PC-3 (cell line): ENCODE results near the gene GOSR1. TPM values are rescaled to one million over a fixed set of nuclear protein-coding genes. Genes with fewer than 3 reads are reported as not detected.
A peak's percentile ranks its signal among the peaks of the same experiment; 100 is the strongest.

Experiments
- ATAC-seq: fragments of 200-7000 bp; cut with Tn5 transposase; 2 replicates; pipeline ENCODE4 v1.9.1; 2020; ENCODE audit warnings: mild to moderate bottlenecking, moderate library complexity
- BruUV-seq: library from RNA; stranded (reverse); fragments of 400-500 nt; replicated peaks from 2 replicates; lab custom pipeline; 2021; lab: Mats Ljungman, UMichigan
- CTCF ChIA-PET: fragments of 300-600 bp; sonication (Branson Sonifier 250); formaldehyde crosslinking; loops from one replicate; lab custom pipeline; 2022; ENCODE audit warnings: antibody characterized with exemption; lab: Charles Lee
- POLR2A ChIA-PET: fragments of 300-600 bp; sonication (Branson Sonifier 250); formaldehyde crosslinking; loops from one replicate; lab custom pipeline; 2022; ENCODE audit warnings: antibody characterized with exemption; ENCODE audit not compliant: unreplicated experiment; lab: Charles Lee
- DNase-seq: peaks from one replicate; pipeline ENCODE4 v3.0.0-alpha.2; 2015
- H2AFZ ChIP-seq: fragments of 300-600 bp; sonication (generic); 2 replicates; pipeline ENCODE4 v1.6.0; 2016; ENCODE audit warnings: antibody characterized with exemption, low read length
- H3F3A ChIP-seq: fragments of 300-600 bp; sonication (generic); one replicate; pipeline ENCODE4 v1.6.0; 2017; ENCODE audit warnings: antibody characterized with exemption, low read length, control low read depth, mild to moderate bottlenecking; ENCODE audit not compliant: unreplicated experiment
- H3K27ac ChIP-seq: fragments of 300-600 bp; sonication (generic); 2 replicates; pipeline ENCODE4 v1.5.1; 2016; ENCODE audit warnings: mild to moderate bottlenecking, low read length
- H3K27me3 ChIP-seq: fragments of 300-600 bp; sonication (generic); 2 replicates; pipeline ENCODE4 v1.6.1; 2016; ENCODE audit warnings: low read length, mixed read lengths
- H3K36me3 ChIP-seq: fragments of 300-600 bp; sonication (generic); 2 replicates; pipeline ENCODE4 v1.6.1; 2016; ENCODE audit warnings: low read depth, mixed run types, low read length, mixed read lengths
- H3K4me1 ChIP-seq: fragments of 300-600 bp; sonication (generic); 2 replicates; pipeline ENCODE4 v1.5.1; 2016; ENCODE audit warnings: low read length; ENCODE audit not compliant: insufficient read depth
- H3K4me2 ChIP-seq: fragments of 300-600 bp; sonication (generic); 2 replicates; pipeline ENCODE4 v1.6.0; 2016; ENCODE audit warnings: low read length
- H3K4me3 ChIP-seq: fragments of 300-600 bp; sonication (generic); 2 replicates; pipeline ENCODE4 v1.5.1; 2016; ENCODE audit warnings: mild to moderate bottlenecking, low read length, mixed read lengths
- H3K79me2 ChIP-seq: fragments of 300-600 bp; sonication (generic); 2 replicates; pipeline ENCODE4 v1.6.1; 2017; ENCODE audit warnings: low read length, mixed read lengths
- H3K9ac ChIP-seq: fragments of 300-600 bp; sonication (generic); 2 replicates; pipeline ENCODE4 v1.6.0; 2016; ENCODE audit warnings: mild to moderate bottlenecking, low read length
- H3K9me2 ChIP-seq: fragments of 300-600 bp; sonication (generic); replicated peaks from 2 replicates; pipeline ENCODE4 v1.6.1; 2016; ENCODE audit warnings: mixed run types, low read length, mixed read lengths
- H3K9me3 ChIP-seq: fragments of 300-600 bp; sonication (generic); 2 replicates; pipeline ENCODE4 v1.6.1; 2016; ENCODE audit warnings: low read length, mixed read lengths
- H4K20me1 ChIP-seq: fragments of 300-600 bp; sonication (generic); 2 replicates; pipeline ENCODE4 v1.6.1; 2016; ENCODE audit warnings: low read length, mixed read lengths
- CTCF ChIP-seq: fragments of 300-600 bp; sonication (generic); conservative IDR thresholded peaks from 2 replicates; pipeline ENCODE4 v1.5.1; 2017; ENCODE audit warnings: antibody characterized with exemption, low read depth, mild to moderate bottlenecking, low read length
- EZH2 ChIP-seq: fragments of 300-600 bp; sonication (generic); IDR thresholded peaks from one replicate; pipeline ENCODE4 v1.6.1; 2017; ENCODE audit warnings: antibody characterized with exemption, mild to moderate bottlenecking, low read length; ENCODE audit not compliant: unreplicated experiment
- EZH2phosphoT487 ChIP-seq: fragments of 300-600 bp; sonication (generic); IDR thresholded peaks from 2 replicates; pipeline ENCODE4 v1.6.1; 2018; ENCODE audit warnings: mild to moderate bottlenecking, antibody characterized with exemption, low read length, borderline replicate concordance
- intact Hi-C: fragments of 100-400 bp; cut with micrococcal nuclease; formaldehyde crosslinking; loops from 2 replicates; pipeline ENCODE4 v1.9.0; 2023
- total RNA-seq: library from RNA; depleted of rRNA; stranded (reverse); fragments of >200 nt; gene quantifications from 2 replicates; pipeline ENCODE4 v1.2.3, GENCODE V29; 2014

GOSR1 gene
- total RNA-seq, 1 experiment from 2014 or later = 22.2 TPM

DNA sequence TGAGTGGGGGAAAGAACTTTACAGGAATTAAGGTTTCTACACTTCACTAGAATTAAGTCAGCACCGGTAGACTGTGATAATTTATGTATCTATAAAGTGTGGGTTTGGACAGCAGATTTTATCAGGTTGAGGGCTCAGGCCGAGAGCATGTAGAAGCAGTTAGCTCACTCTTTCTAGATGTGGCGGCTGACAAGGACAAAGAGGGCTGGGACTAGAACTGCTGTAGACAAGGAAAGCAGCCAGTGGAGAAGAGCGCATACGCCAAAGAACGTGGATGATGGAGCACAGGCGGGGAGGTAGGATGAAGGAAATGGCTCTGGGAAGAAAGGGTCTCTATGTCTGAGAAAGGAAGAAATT is 504 bp upstream of the GOSR1 start:
- Histone ChIP-seq H3K9me3 (no peaks in the 10 kb centered on the region), H3K9me2 (no peaks in the 10 kb centered on the region), H3K27ac (no peak overlapping the region), H3K9ac (peak overlapping the region; percentile 99; the same call in 1 of the 2 replicates), H3K4me1 (peaks cover 8% of the 10 kb centered on the region; the same call in 1 of the 2 replicates), H3K4me3 (peak overlapping the region; percentile 97), H3K36me3 (no peaks in the 10 kb centered on the region; the same call in 1 of the 2 replicates), H3K4me2 (peak overlapping the region; percentile 84), H2AFZ (peak overlapping the region; percentile 100), H3F3A (no peaks in the 10 kb centered on the region), H3K79me2 (peaks cover 22% of the 10 kb centered on the region), H4K20me1 (no peaks in the 10 kb centered on the region), H3K27me3 (no peaks in the 10 kb centered on the region)
- BruUV-seq = no TSS peak
- no peak for DNase-seq
- intact Hi-C loops = loop anchor here (1.0 kb wide), 1 partner anchor 136 kb away; no protein-coding TSS in a partner anchor
- ChIA-PET POLR2A (no interaction called here), CTCF (no interaction called here)
- ATAC-seq = peak; percentile 32
- TF ChIP-seq CTCF (no peak), EZH2phosphoT487 (no peak), EZH2 (no peak)

DNA sequence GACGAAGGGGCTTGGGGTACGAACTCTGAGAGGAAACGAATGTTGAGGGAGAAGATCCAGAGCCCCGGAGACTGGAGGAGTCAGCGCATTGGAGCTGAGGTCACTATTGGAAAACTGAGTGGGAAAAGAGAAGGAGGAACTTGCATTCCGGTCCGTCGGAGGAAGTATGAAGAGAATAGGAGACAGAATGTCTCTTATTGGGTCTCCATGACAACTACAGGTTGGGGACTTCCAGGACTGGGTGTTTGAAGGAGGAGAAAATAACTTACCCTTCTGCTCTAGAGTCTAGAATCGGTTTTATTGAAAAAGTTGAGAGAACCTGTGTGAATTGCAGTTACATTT is 537 bp downstream of the GOSR1 start:
- Histone ChIP-seq H3K27me3 (no peaks in the 10 kb centered on the region), H3K36me3 (peaks cover 6% of the 10 kb centered on the region), H3K27ac (peak overlapping the region; percentile 63; the same call in 1 of the 2 replicates), H3K4me1 (peaks cover 8% of the 10 kb centered on the region; the same call in 1 of the 2 replicates), H3K9me3 (no peaks in the 10 kb centered on the region), H4K20me1 (no peaks in the 10 kb centered on the region), H3F3A (no peaks in the 10 kb centered on the region), H3K79me2 (peaks cover 22% of the 10 kb centered on the region), H3K4me2 (peak overlapping the region; percentile 84), H3K9ac (peak overlapping the region; percentile 99), H3K4me3 (peak overlapping the region; percentile 97), H2AFZ (peak overlapping the region; percentile 100), H3K9me2 (no peaks in the 10 kb centered on the region)
- intact Hi-C loops = loop anchor here (1.0 kb wide), 1 partner anchor 137 kb away; no protein-coding TSS in a partner anchor
- ChIA-PET POLR2A (no interaction called here), CTCF (no interaction called here)
- BruUV-seq = no TSS peak
- DNase-seq (no peak), ATAC-seq (peak; percentile 8)
- TF ChIP-seq CTCF (no peak), EZH2 (no peak), EZH2phosphoT487 (no peak)

- POLR2A ChIA-PET = no interaction called here
- no peak overlapping the region for H3K4me2 ChIP-seq
- CTCF ChIA-PET = no interaction called here
Observed at GRCh38 chr17:30482555-30482954, 5.3 kb downstream of the GOSR1 start.

More at GRCh38 chr17:30482555-30482954, 5.3 kb downstream of the GOSR1 start:
- TF ChIP-seq CTCF = no peak
- no peak overlapping the region for H3K9ac ChIP-seq
- intact Hi-C loops = no loop called here
- peaks cover 19% of the 10 kb centered on the region for H3K79me2 ChIP-seq
- no peaks in the 10 kb centered on the region for H3K27me3 ChIP-seq
- no peak overlapping the region for H3K27ac ChIP-seq
- BruUV-seq = no TSS peak
- 0 out of 2 replicates have a peak, but pooled peaks cover 3% of the 10 kb centered on the region for H3K4me1 ChIP-seq
- H4K20me1 ChIP-seq = no peaks in the 10 kb centered on the region
- DNase-seq = no peak
- H3F3A ChIP-seq = no peaks in the 10 kb centered on the region
- H3K9me3 ChIP-seq = no peaks in the 10 kb centered on the region
- no peak overlapping the region for H3K4me3 ChIP-seq
- peaks cover 30% of the 10 kb centered on the region for H3K36me3 ChIP-seq
- H3K9me2 ChIP-seq = no peaks in the 10 kb centered on the region
- no peak for ATAC-seq
- no peak overlapping the region for H2AFZ ChIP-seq
